HL-60 (cell line): Measurements from ENCODE around the gene HAUS5.

Experiments used
- DNase-seq, 2 experiments: peaks; one replicate each; pipeline ENCODE4 v3.0.0-alpha.2; 2010 to 2020; ENCODE audit warnings: low read depth in 1 of 2, low spot score in 1 of 2
- H3K27ac ChIP-seq: fragments of 250-450 bp; sonication (Bioruptor Pico); replicated peaks from 2 replicates; pipeline ENCODE4 v1.5.1; 2020; ENCODE audit warnings: mild to moderate bottlenecking, moderate library complexity
- H3K27me3 ChIP-seq: fragments of 250-450 bp; sonication (Bioruptor Pico); 2 replicates; pipeline ENCODE4 v1.5.1; 2021; ENCODE audit warnings: mild to moderate bottlenecking, moderate library complexity; ENCODE audit not compliant: insufficient read depth, poor library complexity, severe bottlenecking
- H3K4me3 ChIP-seq: replicated peaks from 2 replicates; pipeline ENCODE4 v1.5.1; 2011; ENCODE audit warnings: mild to moderate bottlenecking, control low read depth, low read length; ENCODE audit not compliant: insufficient read depth
- CTCF ChIP-seq: IDR thresholded peaks from one replicate; pipeline ENCODE4 v1.5.1; 2011; ENCODE audit warnings: low read length, control low read depth, inconsistent platforms; ENCODE audit not compliant: insufficient read depth
- GABPA ChIP-seq: IDR thresholded peaks from 2 replicates; pipeline ENCODE4 v1.6.1; 2012; ENCODE audit warnings: low read depth
- POLR2AphosphoS5 ChIP-seq: IDR thresholded peaks from 2 replicates; pipeline ENCODE4 v1.6.1; 2012; ENCODE audit warnings: low read depth
- SPI1 ChIP-seq: IDR thresholded peaks from 2 replicates; pipeline ENCODE4 v1.6.1; 2012; ENCODE audit warnings: low read depth, mild to moderate bottlenecking, borderline replicate concordance
- TF ChIP-seq, protein P1 (sequence below): IDR thresholded peaks from 2 replicates; pipeline ENCODE4 v1.6.1; 2012; ENCODE audit warnings: low read depth; ENCODE audit not compliant: insufficient replicate concordance

Gene HAUS5

GRCh38 chr19:35609851-35610353 is 2.6 kb upstream of the HAUS5 start:
- Histone ChIP-seq H3K27me3 (no peaks in the 10 kb centered on the region), H3K4me3 (no peak overlapping the region), H3K27ac (peak overlapping the region; percentile 20; the same call in 1 of the 2 replicates)
- TF ChIP-seq GABPA (no peak), POLR2AphosphoS5 (no peak), SPI1 (no peak), CTCF (no peak)
- TF ChIP-seq, protein P1, sequence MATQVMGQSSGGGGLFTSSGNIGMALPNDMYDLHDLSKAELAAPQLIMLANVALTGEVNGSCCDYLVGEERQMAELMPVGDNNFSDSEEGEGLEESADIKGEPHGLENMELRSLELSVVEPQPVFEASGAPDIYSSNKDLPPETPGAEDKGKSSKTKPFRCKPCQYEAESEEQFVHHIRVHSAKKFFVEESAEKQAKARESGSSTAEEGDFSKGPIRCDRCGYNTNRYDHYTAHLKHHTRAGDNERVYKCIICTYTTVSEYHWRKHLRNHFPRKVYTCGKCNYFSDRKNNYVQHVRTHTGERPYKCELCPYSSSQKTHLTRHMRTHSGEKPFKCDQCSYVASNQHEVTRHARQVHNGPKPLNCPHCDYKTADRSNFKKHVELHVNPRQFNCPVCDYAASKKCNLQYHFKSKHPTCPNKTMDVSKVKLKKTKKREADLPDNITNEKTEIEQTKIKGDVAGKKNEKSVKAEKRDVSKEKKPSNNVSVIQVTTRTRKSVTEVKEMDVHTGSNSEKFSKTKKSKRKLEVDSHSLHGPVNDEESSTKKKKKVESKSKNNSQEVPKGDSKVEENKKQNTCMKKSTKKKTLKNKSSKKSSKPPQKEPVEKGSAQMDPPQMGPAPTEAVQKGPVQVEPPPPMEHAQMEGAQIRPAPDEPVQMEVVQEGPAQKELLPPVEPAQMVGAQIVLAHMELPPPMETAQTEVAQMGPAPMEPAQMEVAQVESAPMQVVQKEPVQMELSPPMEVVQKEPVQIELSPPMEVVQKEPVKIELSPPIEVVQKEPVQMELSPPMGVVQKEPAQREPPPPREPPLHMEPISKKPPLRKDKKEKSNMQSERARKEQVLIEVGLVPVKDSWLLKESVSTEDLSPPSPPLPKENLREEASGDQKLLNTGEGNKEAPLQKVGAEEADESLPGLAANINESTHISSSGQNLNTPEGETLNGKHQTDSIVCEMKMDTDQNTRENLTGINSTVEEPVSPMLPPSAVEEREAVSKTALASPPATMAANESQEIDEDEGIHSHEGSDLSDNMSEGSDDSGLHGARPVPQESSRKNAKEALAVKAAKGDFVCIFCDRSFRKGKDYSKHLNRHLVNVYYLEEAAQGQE, result no peak
- DNase-seq, result peak in 1 of 2 experiments; percentile 68

GRCh38 chr19:35612224-35612558 is 344 bp upstream of the HAUS5 start:
- Histone ChIP-seq H3K27ac (no peak overlapping the region), H3K27me3 (no peaks in the 10 kb centered on the region), H3K4me3 (peak overlapping the region; percentile 74)
- TF ChIP-seq GABPA (no peak), POLR2AphosphoS5 (no peak), SPI1 (no peak), CTCF (no peak)
- TF ChIP-seq, protein P1, result no peak
- no peak for DNase-seq

DNA sequence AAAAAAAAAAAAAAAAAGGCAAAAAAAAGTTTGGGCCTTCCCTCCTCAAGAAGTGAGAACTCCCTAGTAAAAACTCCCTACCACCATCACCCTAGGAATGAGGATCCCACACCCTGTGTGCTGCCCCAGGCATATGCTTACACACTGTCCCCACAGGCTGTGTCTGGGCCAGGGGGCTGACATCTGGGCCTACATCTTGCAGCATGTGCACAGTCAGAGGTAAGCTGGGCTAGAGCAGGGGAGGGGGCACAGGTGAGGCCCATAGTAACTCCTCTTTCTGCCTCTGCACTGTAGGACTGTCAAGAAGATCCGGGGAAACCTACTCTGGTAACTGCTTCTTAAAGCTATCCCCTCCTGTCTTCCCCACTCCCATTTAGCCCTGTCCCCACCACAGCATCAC is 1.0 kb downstream of the HAUS5 start:
- DNase-seq, result no peak
- TF ChIP-seq POLR2AphosphoS5 (no peak), CTCF (no peak), SPI1 (no peak), GABPA (no peak)
- TF ChIP-seq, protein P1, result no peak
- H3K27ac ChIP-seq, result no peak overlapping the region
- H3K4me3 ChIP-seq, result no peak overlapping the region
- no peaks in the 10 kb centered on the region for H3K27me3 ChIP-seq
